Keratinocyte (primary cell): Measurements from ENCODE around the gene CCER1.

Experiments used
- CTCF ChIP-seq, 3 experiments: IDR thresholded peaks in 1 of 3; conservative IDR thresholded peaks in 1 of 3; optimal IDR thresholded peaks in 1 of 3; 2 replicates in 2 of 3; 3 replicates in 1 of 3; pipeline versions ENCODE3 to v1.5.1; 2011; ENCODE audit warnings: low read length in 3 of 3, mild to moderate bottlenecking in 3 of 3, moderate library complexity in 2 of 3, control low read depth in 1 of 3, inconsistent platforms in 1 of 3; ENCODE audit not compliant: insufficient read depth in 2 of 3; ENCODE audit errors: extremely low read depth in 1 of 3
- EZH2 ChIP-seq: IDR thresholded peaks from one replicate; pipeline ENCODE4 v1.6.1; 2012; ENCODE audit warnings: inconsistent platforms, mild to moderate bottlenecking, low read length, moderate library complexity

GRCh38 chr12:90970471-90970870 lies 15.5 kb upstream of the CCER1 start:
- TF ChIP-seq CTCF (optimal IDR thresholded peaks at IDR 0.05 in 1 of 3, IDR thresholded peaks at IDR 0.05 in 1 of 3, conservative IDR thresholded peaks at IDR 0.05 in 1 of 3; ENCODE audit: extremely low read depth in 1 of 3, insufficient read depth in 2 of 3, low read length in 3 of 3) (peak in 1 of 3 experiments; percentile 5), EZH2 (no peak)
